NOMO-1 (cell line): ENCODE data around the gene RPAIN.

Experiments
- DNase-seq, 2 experiments: peaks; one replicate each; lab custom pipeline; 2025; ENCODE audit not compliant: unreplicated experiment in 2 of 2; lab: John Stamatoyannopoulos, UW

RPAIN gene

GRCh38 chr17:5419959-5420653 lies at the start of gene RPAIN:
RPAIN (plus strand) TSS chr17:5420182; CDS start chr17:5420211, 29 bp downstream.
- DNase-seq = peak; percentile 90 to 93

GRCh38 chr17:5370411-5370810 lies 49.6 kb upstream of the RPAIN start:
- DNase-seq = no peak

- DNase-seq = no peak
These were observed 46.9 kb upstream of the RPAIN start for GRCh38 chr17:5373112-5373511.

GRCh38 chr17:5378566-5379207 lies 41.3 kb upstream of the RPAIN start:
- no peak for DNase-seq

- no peak for DNase-seq
These were observed 40.5 kb upstream of the RPAIN start for GRCh38 chr17:5379351-5380107.

- DNase-seq = no peak
These were observed 39.4 kb upstream of the RPAIN start for GRCh38 chr17:5380491-5381135.

- DNase-seq = no peak
These were observed 38.4 kb upstream of the RPAIN start for GRCh38 chr17:5381542-5381941.

GRCh38 chr17:5391678-5392077 lies 28.3 kb upstream of the RPAIN start:
- no peak for DNase-seq

GRCh38 chr17:5396612-5397011 lies 23.4 kb upstream of the RPAIN start:
- DNase-seq = no peak

GRCh38 chr17:5399767-5400166 lies 20.2 kb upstream of the RPAIN start:
- no peak for DNase-seq

- DNase-seq = no peak
These were observed 14.6 kb upstream of the RPAIN start for GRCh38 chr17:5405400-5405799.

GRCh38 chr17:5408186-5408585 lies 11.8 kb upstream of the RPAIN start:
- DNase-seq = no peak

- no peak for DNase-seq
These were observed 9.2 kb upstream of the RPAIN start for GRCh38 chr17:5410594-5411272.

GRCh38 chr17:5413682-5414081 lies 6.3 kb upstream of the RPAIN start:
- DNase-seq = peak; percentile 67 to 89

- no peak for DNase-seq
These were observed 3.1 kb upstream of the RPAIN start for GRCh38 chr17:5416901-5417300.

GRCh38 chr17:5418858-5419355 lies 1.1 kb upstream of the RPAIN start:
- peak; percentile 58 to 81 for DNase-seq

GRCh38 chr17:5419356-5419958 lies 525 bp upstream of the RPAIN start, which contains the start of gene NUP88:
NUP88 (minus strand) TSS chr17:5419662; CDS start chr17:5419650, 12 bp downstream.
- DNase-seq = peak; percentile 97 to 98

- DNase-seq = no peak
These were observed 2.5 kb downstream of the RPAIN start for GRCh38 chr17:5422505-5422904.

GRCh38 chr17:5424909-5425308 lies 4.9 kb downstream of the RPAIN start:
- DNase-seq = no peak

- no peak for DNase-seq
These were observed 5.8 kb downstream of the RPAIN start for GRCh38 chr17:5425826-5426225.
